Type B pancreatic cell (in vitro differentiated cells): ENCODE results near the gene KLRC1. TPM values are rescaled to one million over a fixed set of nuclear protein-coding genes. Genes with fewer than 3 reads are reported as not detected.
"Not testable (repeated sequence)": the region's sequence is repeated elsewhere in the genome, so short reads cannot be mapped to it uniquely, and the experiment has no call there.

Experiments
- DNase-seq: peaks from one replicate; pipeline ENCODE4 v3.0.0; 2021; ENCODE audit warnings: mixed read lengths; ENCODE audit not compliant: unreplicated experiment; ENCODE audit errors: extremely low spot score
- H3K27ac Mint-ChIP-seq: 2 replicates; pipeline ENCODE4 v1.8.0; 2021; ENCODE audit warnings: mild to moderate bottlenecking, mixed read lengths
- H3K27me3 Mint-ChIP-seq: 2 replicates; pipeline ENCODE4 v1.8.0; 2021; ENCODE audit warnings: mixed read lengths
- H3K36me3 Mint-ChIP-seq: 2 replicates; pipeline ENCODE4 v1.8.0; 2021; ENCODE audit warnings: mixed read lengths
- H3K4me1 Mint-ChIP-seq: one replicate; pipeline ENCODE4 v1.8.0; 2021; ENCODE audit warnings: mixed read lengths; ENCODE audit not compliant: unreplicated experiment
- H3K4me3 Mint-ChIP-seq: 2 replicates; pipeline ENCODE4 v1.8.0; 2021; ENCODE audit warnings: mild to moderate bottlenecking, mixed read lengths
- H3K9me3 Mint-ChIP-seq: 2 replicates; pipeline ENCODE4 v1.8.0; 2021; ENCODE audit warnings: mixed read lengths
- long read RNA-seq: library from polyadenylated mRNA; unstranded; transcript quantifications from one replicate; pipeline ENCODE4 v2.0.0, GENCODE V29; 2020
- total RNA-seq: library from RNA; stranded (reverse); gene quantifications from 2 replicates; pipeline ENCODE4 v1.2.1, GENCODE V29; 2021; ENCODE audit warnings: low replicate concordance
- TF ChIP-seq, protein P1 (sequence below): fragments of 200-600 bp; sonication (generic); conservative IDR thresholded peaks from 2 replicates; pipeline ENCODE4 v1.5.0; 2021; ENCODE audit warnings: antibody characterized with exemption, mild to moderate bottlenecking

KLRC1 gene
- not detected in 2 replicates for total RNA-seq
- long read RNA-seq, result 0 reads

DNA sequence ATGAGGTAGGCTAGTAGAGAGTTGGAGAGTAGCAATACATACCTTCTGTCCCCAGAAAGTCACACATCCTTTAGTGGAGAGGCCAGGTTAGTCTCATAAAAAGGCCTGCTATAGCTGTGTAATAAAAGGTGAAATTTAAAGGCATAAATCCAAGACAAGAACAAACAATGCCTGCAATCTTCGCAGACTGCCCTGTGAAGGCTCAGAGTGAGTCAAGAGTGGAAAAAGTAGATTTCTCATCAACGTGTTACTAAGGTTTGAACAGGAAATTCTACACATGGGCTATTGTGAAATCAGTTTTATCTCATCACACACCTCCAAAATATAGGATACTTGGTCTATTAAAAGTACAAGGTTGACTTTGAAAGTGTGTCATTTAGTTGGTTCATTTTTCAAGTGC is at the start of gene KLRC1:
TSS of gene KLRC1 (minus strand) at position 222 of the 400 bp plus-strand sequence. CDS start 2,221 bp downstream, outside the sequence.
- Mint-ChIP-seq H3K27ac (no peak within 1 kb of the TSS), H3K4me3 (no peak within 1 kb of the TSS), H3K4me1 (no peaks in the 10 kb centered on the region), H3K9me3 (peaks cover 24% of the 10 kb centered on the region), H3K27me3 (peaks cover 3% of the 10 kb centered on the region), H3K36me3 (peaks cover 3% of the 10 kb centered on the region)
- TF ChIP-seq, protein P1, sequence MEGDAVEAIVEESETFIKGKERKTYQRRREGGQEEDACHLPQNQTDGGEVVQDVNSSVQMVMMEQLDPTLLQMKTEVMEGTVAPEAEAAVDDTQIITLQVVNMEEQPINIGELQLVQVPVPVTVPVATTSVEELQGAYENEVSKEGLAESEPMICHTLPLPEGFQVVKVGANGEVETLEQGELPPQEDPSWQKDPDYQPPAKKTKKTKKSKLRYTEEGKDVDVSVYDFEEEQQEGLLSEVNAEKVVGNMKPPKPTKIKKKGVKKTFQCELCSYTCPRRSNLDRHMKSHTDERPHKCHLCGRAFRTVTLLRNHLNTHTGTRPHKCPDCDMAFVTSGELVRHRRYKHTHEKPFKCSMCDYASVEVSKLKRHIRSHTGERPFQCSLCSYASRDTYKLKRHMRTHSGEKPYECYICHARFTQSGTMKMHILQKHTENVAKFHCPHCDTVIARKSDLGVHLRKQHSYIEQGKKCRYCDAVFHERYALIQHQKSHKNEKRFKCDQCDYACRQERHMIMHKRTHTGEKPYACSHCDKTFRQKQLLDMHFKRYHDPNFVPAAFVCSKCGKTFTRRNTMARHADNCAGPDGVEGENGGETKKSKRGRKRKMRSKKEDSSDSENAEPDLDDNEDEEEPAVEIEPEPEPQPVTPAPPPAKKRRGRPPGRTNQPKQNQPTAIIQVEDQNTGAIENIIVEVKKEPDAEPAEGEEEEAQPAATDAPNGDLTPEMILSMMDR, result no peak
- no peak for DNase-seq

DNA sequence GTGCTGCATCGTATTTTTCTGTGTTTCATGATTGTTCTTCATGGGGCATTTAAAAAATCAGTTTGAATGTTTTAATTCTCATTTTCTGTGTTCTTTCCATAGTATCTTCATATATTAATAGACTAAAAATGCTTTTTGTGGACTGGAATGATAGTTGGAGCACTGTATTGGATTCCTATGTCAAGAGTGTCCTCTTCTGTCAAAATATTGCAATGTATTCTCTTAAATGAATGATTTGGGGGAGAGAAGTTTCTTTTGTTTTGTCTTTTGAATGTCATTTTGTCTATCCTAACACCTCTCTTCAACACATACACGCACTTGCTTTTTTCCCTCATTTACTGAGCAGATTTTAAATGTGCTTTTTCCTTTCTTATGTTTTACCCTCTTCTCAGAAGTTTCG is 47.9 kb upstream of the KLRC1 start:
- Mint-ChIP-seq H3K9me3 (no peaks in the 10 kb centered on the region), H3K36me3 (no peaks in the 10 kb centered on the region), H3K27me3 (peaks cover 13% of the 10 kb centered on the region), H3K27ac (no peak overlapping the region), H3K4me3 (no peak overlapping the region), H3K4me1 (no peaks in the 10 kb centered on the region)
- DNase-seq, result no peak
- TF ChIP-seq, protein P1, result no peak

DNA sequence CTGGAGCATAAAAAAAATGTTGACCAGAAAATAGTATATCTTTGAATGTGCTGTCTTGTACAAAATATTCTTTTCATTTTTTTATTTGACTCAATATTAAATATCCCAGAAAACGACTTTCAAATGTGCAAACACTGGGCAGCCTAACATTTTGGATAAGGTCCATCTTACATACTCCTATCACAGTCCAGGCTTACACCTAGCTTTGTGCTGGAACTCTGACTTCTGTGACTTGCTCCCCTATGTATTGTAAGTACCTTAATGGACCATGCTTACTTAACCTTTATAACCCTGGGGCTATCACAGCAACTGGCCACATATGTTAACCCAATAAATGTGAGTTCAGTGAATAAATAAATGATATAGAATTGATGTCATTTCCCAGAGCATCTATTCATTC is 44.9 kb upstream of the KLRC1 start:
- Mint-ChIP-seq H3K27ac (no peak overlapping the region), H3K27me3 (peaks cover 17% of the 10 kb centered on the region)

DNA sequence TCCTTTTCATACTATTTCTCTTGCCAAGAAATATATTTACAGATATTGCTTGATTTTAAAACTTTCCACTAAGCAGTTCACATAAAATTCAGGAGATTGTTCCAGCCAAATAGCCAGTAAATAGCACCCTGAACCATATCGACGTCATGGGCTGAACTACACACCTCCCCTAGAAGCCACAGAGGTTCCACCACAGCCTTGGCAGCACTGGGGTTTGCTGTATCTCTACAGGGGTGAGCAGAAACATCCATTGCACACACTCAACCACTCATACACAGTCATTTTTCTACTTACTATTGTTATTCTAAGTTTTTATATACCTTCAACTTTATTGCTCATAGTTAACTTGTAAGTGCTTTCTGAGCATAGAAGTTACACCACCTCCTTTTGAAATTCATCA is 44.4 kb upstream of the KLRC1 start:
- Mint-ChIP-seq H3K4me1 (no peaks in the 10 kb centered on the region), H3K9me3 (no peaks in the 10 kb centered on the region), H3K36me3 (no peaks in the 10 kb centered on the region), H3K27me3 (peaks cover 17% of the 10 kb centered on the region), H3K27ac (no peak overlapping the region), H3K4me3 (no peak overlapping the region)
- no peak for DNase-seq
- TF ChIP-seq, protein P1, result no peak

More for the DNA sequence above, 44.9 kb upstream of the KLRC1 start:
- no peak for DNase-seq
- Mint-ChIP-seq H3K4me1 (no peaks in the 10 kb centered on the region), H3K36me3 (no peaks in the 10 kb centered on the region), H3K9me3 (no peaks in the 10 kb centered on the region), H3K4me3 (no peak overlapping the region)
- TF ChIP-seq, protein P1, result no peak

DNA sequence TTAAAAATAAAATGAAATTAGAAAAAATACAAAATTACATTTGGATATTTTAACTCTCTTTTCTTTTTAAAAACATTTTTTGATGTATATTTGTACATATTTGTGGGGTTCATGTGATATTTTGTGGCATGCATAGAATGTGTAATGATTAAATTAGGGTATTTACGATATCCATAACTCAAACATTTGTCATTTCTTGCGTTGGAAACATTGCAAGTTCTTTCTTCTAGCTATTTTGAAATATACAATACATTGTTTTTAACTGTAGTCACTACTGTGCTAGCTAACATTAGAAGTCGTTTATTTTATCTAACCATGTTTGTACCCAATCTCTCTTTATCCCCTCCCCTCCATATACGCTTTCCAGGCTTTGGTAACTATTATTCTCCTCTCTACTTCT is 38.6 kb upstream of the KLRC1 start:
- no peaks in the 10 kb centered on the region for H3K9me3 Mint-ChIP-seq
- H3K4me3 Mint-ChIP-seq, result no peak overlapping the region
- H3K4me1 Mint-ChIP-seq, result no peaks in the 10 kb centered on the region
- H3K36me3 Mint-ChIP-seq, result no peaks in the 10 kb centered on the region
- H3K27me3 Mint-ChIP-seq, result peaks cover 16% of the 10 kb centered on the region
- TF ChIP-seq, protein P1, result no peak
- DNase-seq, result no peak
- no peak overlapping the region for H3K27ac Mint-ChIP-seq

DNA sequence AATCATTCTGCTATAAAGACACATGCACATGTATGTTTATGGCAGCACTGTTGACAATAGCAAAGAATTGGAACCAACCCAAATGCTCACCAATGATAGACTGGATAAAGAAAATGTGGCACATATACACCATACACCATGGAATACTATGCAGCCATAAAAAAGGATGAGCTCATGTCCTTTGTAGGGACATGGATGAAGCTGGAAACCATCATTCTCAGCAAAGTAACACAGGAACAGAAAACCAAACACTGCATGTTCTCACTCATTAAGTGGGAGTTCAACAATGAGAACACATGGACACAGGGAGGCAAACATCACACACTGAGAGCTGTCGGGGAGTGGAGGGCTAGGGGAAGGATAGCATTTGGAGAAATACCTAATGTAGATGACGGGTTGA is 34.2 kb upstream of the KLRC1 start:
- H3K4me3 Mint-ChIP-seq, H3K27ac Mint-ChIP-seq, H3K36me3 Mint-ChIP-seq, H3K9me3 Mint-ChIP-seq, H3K4me1 Mint-ChIP-seq, DNase-seq: not testable (repeated sequence)
- peaks cover 12% of the 10 kb centered on the region for H3K27me3 Mint-ChIP-seq

DNA sequence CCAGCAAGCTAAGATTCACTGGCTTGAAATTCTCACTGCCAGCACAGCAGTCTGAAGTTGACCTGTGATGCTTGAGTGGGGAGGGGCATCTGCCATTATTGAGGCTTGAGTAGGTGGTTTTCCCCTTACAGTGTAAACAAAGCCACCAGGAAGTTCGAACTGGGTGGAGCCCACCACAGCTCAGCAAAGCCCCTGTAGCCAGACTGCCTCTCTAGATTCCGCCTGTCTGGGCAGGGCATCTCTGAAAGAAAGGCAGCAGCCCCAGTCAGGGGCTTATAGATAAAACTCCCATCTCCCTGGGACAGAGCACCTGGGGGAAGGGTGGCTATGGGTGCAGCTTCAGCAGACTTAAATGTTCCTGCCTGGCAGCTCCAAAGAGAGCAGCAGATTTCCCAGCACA is 28.7 kb upstream of the KLRC1 start:
- not testable (repeated sequence) for H3K27me3 Mint-ChIP-seq, H3K4me3 Mint-ChIP-seq

DNA sequence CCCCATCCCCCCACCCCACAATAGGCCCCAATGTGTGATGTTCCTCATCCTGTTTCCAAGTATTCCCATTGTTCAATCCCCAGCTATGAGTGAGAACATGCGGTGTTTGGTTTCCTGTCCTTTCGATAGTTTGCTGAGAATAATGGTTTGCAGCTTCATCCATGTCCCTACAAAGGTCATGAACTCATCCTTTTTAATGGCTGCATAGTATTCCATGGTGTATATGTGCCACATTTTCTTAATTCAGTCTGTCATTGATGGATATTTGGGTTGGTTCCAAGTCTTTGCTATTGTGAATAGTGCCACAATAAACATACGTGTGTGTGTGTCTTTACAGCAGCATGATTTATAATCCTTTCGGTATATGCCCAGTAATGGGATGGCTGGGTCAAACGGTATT is 19.6 kb upstream of the KLRC1 start:
- H3K9me3 Mint-ChIP-seq, H3K4me3 Mint-ChIP-seq, H3K27me3 Mint-ChIP-seq, H3K4me1 Mint-ChIP-seq, H3K36me3 Mint-ChIP-seq, DNase-seq, H3K27ac Mint-ChIP-seq: not testable (repeated sequence)

More for the DNA sequence above, 28.7 kb upstream of the KLRC1 start:
- not testable (repeated sequence) for H3K27ac Mint-ChIP-seq, H3K4me1 Mint-ChIP-seq, H3K9me3 Mint-ChIP-seq, H3K36me3 Mint-ChIP-seq, DNase-seq
